TTC549 (cell line): ENCODE results near the gene BBS9.

Experiments
- FAIRE-seq: peaks from 2 replicates; lab custom pipeline; 2012; peaks lifted over from hg19 to GRCh38; lab: Jason Lieb, UNC

The BBS9 gene

GRCh38 chr7:33554576-33554975, 425.2 kb downstream of the BBS9 start:
- no peak for FAIRE-seq

- no peak for FAIRE-seq
Observed at GRCh38 chr7:33556472-33556871, 427.1 kb downstream of the BBS9 start.

DNA sequence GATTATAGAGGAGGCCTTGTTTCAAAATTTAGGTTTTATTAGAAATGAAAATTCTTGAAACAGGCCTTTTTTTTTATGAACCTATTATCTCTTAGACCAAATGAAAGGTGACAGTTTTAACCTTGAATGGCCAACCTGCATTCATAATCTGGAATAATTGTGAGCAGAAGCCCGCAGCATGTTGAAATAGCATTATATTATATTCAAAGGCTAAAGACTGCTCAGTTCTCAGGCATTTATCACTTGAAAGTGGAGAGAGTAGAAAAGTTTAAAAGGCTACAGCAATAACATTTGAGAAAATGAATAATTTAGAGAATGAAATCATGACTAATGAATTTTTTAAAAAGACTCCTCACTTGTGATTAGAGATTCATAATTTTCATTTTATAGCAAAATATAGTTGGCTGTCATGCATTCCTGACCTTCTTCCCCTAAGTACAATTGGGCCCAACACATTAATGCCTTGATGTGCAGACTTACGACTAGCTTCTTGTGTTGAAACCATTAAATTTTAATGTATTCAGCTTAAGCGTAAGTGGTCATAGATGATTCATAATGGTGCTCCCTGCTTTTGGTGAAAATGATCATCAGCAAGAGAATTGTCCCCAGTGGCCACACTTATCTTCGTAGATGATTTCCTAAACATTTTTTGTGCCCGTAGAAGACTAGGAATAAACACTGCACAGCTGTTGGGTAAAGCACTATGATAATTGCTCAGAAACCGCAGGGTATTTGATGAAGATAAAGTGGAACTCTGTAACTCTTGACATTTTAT, 429.4 kb downstream of the BBS9 start:
- FAIRE-seq: no peak

GRCh38 chr7:33559324-33559710, 430.0 kb downstream of the BBS9 start:
- FAIRE-seq: no peak

- FAIRE-seq: no peak
Observed at GRCh38 chr7:33562996-33563395, 433.6 kb downstream of the BBS9 start.

GRCh38 chr7:33563651-33564050, 434.3 kb downstream of the BBS9 start:
- no peak for FAIRE-seq

GRCh38 chr7:33578166-33578565, 448.8 kb downstream of the BBS9 start:
- FAIRE-seq: no peak

GRCh38 chr7:33578881-33579672, 449.7 kb downstream of the BBS9 start:
- no peak for FAIRE-seq

GRCh38 chr7:33579673-33579960, 450.3 kb downstream of the BBS9 start:
- no peak for FAIRE-seq

DNA sequence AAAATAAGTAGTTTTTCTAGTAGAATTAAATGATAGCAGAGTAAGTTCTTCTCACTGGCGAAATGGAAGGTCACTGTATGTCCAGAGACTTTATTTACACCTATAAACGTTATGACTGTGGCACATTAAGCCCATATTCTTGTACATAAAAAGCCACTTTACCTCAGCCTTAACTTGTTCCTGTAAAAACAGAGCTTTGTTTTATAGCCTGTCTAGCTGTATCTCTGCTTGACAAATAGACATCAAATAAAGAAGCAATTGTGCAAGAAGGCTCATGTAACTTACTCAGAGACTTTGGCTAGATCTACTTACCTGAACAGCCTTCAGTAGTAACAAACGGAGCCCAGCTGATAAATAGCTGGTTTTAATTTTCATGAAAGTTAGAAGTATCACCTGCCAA, 451.9 kb downstream of the BBS9 start:
- no peak for FAIRE-seq

DNA sequence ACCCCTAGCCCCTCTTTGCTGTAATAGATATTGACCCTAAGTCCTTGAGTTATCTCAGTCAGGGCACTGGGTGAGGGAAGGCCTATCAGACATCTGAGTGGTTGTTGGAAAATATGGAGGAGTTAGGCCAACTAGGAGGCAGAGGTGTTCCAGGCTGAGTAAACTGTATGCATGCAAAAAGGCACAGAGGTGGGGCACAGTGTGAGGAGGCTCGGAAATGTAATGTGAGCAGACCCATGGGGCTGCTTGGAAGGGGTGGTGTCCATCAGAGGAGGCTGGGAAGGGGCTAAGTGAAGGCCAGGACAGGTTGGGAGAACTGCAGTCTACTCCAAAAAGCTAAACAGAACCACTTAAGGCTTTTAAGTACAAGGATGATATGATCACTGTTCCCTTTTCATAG, 452.7 kb downstream of the BBS9 start:
- FAIRE-seq: no peak

DNA sequence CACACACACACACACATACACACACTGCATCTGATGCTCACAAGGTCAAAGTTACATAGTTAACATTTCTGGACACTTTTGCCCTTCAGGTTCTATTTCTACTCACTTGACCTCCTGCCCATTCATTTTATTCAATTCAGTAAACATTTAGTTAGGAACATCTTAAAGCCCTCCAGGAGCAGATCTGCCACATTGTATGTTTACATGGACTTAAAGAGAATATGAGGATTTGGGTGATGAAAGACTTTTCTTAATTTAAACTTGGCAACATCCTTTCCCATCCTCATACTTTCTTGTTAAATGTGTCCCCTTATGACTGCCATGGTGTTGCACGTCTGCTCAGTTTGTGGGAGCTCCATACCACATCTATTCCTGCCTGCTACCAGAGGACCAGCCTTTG, 453.2 kb downstream of the BBS9 start:
- no peak for FAIRE-seq

DNA sequence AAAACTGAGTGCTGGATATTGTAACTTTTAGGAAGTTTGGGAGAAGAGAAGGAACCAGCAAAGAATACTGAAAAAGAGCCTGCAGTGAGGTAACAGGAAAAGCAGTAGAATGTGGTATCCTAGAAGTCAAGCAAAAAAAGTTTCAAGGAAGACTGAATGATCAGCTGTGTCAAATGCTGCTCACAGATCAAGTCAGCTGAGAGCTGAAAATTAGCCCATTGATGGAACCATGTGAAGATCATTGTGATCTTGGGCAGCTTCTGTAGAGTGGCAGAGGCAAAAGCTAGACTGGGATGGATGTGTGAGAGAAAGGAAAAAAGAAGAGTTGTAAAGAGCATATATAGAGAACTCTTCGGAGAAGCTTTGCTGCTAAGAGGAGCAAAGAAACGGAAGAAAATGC, 460.5 kb downstream of the BBS9 start:
- FAIRE-seq: no peak

DNA sequence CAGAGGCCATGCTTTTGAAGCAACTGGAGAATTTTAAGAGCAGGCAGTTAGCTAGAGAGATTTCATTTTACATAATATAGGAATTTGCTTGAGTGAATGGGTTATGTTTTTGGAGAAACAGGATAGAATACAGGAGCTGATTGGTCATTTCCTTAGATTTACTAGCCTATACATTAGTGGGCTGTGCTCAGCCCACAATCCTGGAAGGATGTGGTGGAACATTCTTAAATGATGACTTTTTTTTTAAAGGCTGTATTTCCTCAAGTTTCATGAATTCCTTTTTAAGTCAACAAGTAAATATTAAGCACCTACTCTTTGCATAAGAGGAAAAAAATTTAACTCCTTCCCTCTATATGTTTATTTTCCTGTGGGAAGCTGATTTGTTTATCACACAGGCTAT, 461.6 kb downstream of the BBS9 start:
- FAIRE-seq: no peak

DNA sequence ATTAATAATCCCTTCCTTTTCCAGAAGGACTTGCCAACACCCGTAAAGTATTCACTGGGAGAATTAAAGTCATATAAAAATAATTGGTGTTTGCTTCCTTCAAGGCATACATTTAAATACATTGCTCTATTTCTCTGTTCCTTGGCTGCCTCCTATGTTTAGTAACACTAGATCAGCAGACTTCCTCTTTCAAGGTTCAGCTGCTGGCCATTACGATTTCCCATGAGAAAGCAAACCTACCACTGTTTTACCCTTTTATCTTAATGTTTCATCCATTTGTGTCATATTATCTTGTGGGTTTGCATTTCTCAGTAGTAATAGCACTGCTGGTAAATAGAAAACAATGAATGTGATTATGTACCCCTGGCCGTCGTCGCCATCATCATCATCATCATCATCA, 462.1 kb downstream of the BBS9 start:
- no peak for FAIRE-seq

- FAIRE-seq: no peak
Observed at GRCh38 chr7:33592718-33593117, 463.4 kb downstream of the BBS9 start.

GRCh38 chr7:33593611-33594010, 464.2 kb downstream of the BBS9 start:
- no peak for FAIRE-seq

DNA sequence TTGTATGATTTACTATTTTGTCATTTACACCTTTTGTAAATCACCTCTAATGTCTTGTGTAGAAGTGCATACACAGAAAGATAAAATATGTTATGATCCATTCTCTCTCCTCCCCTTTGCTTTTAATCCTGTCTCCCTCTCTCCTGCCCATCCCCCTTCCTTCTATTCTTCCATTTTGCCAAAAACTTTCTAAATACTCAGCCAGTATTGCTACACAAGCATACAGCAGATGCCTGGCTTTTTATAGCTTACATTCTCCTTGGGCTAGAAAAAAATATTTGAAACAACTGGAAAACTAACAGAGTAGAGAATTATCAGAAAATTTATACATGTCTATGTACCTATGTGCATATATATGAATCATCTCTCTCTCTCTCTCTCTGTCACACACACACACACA, 467.3 kb downstream of the BBS9 start:
- no peak for FAIRE-seq

GRCh38 chr7:33597181-33597580, 467.8 kb downstream of the BBS9 start:
- no peak for FAIRE-seq

GRCh38 chr7:33601101-33601500, 471.7 kb downstream of the BBS9 start:
- FAIRE-seq: no peak

DNA sequence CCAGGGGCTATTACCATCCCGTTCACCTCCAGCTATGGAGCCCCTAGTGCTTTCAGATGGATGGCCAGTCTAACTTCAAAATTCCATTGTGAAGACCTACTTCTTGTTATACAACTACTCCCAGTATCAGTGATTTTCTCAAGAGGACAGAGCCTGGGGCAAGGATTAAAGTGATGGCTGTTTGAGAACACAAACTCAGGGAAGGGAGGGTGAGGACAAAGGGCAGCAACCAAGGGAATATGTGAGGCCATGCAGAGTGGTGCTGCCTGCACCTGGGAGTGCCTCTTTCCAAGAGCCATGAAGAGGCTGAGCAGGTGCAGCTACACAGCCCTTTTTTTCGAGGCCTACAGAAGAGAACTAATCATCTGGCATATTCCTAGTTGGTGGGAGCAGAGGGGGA, 472.5 kb downstream of the BBS9 start:
- no peak for FAIRE-seq

- FAIRE-seq: no peak
Observed at GRCh38 chr7:33604056-33604455, 474.7 kb downstream of the BBS9 start.

GRCh38 chr7:33610918-33611317, 481.6 kb downstream of the BBS9 start:
- FAIRE-seq: no peak

DNA sequence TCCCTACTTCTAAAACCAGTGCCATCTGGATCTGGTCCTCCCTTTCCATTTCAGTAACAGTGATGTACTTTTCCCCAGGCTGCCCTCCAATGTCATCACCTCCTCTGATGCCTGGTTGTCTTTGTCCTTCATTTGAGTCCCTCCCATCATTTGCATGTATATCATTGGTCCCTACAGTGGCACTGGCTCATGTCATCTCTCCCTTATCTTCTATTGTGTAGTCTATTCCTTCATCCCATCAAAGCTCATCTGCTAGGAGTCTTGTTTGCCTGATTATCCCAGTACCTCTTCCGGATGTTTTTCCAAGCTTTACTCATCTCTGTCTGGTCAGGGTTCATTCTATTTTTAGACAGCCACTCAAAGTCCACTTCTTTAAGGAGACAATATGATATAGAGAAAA, 483.1 kb downstream of the BBS9 start:
- no peak for FAIRE-seq
